Osteoblast (primary cell): Measurements from ENCODE around the gene PRR29. TPM values are rescaled to one million over a fixed set of nuclear protein-coding genes. Genes with fewer than 3 reads are reported as not detected.

Experiments used
- DNase-seq: peaks from one replicate; pipeline ENCODE4 v3.0.0; 2011; ENCODE audit warnings: low spot score, mixed read lengths; ENCODE audit not compliant: insufficient read length; ENCODE audit errors: missing footprints
- H2AFZ ChIP-seq: 2 replicates; pipeline ENCODE4 v1.6.0; 2011; ENCODE audit warnings: mild to moderate bottlenecking, low read length
- H3K27ac ChIP-seq: 2 replicates; pipeline ENCODE4 v1.5.1; 2011; ENCODE audit warnings: mild to moderate bottlenecking, low read depth, low read length, moderate library complexity
- H3K27me3 ChIP-seq: 2 replicates; pipeline ENCODE4 v1.6.0; 2012; ENCODE audit warnings: mild to moderate bottlenecking, control low read depth, inconsistent platforms, low read length, moderate library complexity; ENCODE audit not compliant: insufficient read depth
- H3K36me3 ChIP-seq: 2 replicates; pipeline ENCODE4 v1.5.1; 2011; ENCODE audit warnings: mild to moderate bottlenecking, low read length, control low read depth, moderate library complexity; ENCODE audit not compliant: insufficient read depth
- H3K4me1 ChIP-seq: 2 replicates; pipeline ENCODE4 v1.5.1; 2011; ENCODE audit warnings: mild to moderate bottlenecking, low read length, control low read depth, moderate library complexity; ENCODE audit not compliant: insufficient read depth
- H3K4me2 ChIP-seq: 2 replicates; pipeline ENCODE4 v1.6.0; 2011; ENCODE audit warnings: mild to moderate bottlenecking, low read length; ENCODE audit not compliant: insufficient read depth
- H3K4me3 ChIP-seq: fragments of 200-600 bp; sonication (generic); 3 replicates; pipeline ENCODE4 v1.5.1; 2012; ENCODE audit warnings: mild to moderate bottlenecking, low read length, inconsistent platforms; ENCODE audit not compliant: insufficient read depth
- H3K79me2 ChIP-seq: 2 replicates; pipeline ENCODE4 v1.6.0; 2012; ENCODE audit warnings: mild to moderate bottlenecking, low read length, control low read depth, inconsistent platforms; ENCODE audit not compliant: insufficient read depth
- H3K9me3 ChIP-seq: 2 replicates; pipeline ENCODE4 v1.5.1; 2011; ENCODE audit warnings: low read depth, low read length, control low read depth
- H4K20me1 ChIP-seq: 2 replicates; pipeline ENCODE4 v1.6.0; 2012; ENCODE audit warnings: mild to moderate bottlenecking, low read length, control low read depth; ENCODE audit not compliant: insufficient read depth
- CTCF ChIP-seq: IDR thresholded peaks from 2 replicates; pipeline ENCODE4 v1.5.1; 2011; ENCODE audit warnings: mild to moderate bottlenecking, low read depth, low read length, moderate library complexity; ENCODE audit errors: extremely low read depth
- total RNA-seq: library from RNA; depleted of rRNA; stranded (reverse); fragments of >200 nt; gene quantifications from 2 replicates; pipeline ENCODE4 v1.2.3, GENCODE V29; 2012

PRR29 gene
- total RNA-seq, 1 donor, result 0.36 TPM

- H4K20me1 ChIP-seq, result no peaks in the 10 kb centered on the region
- no peaks in the 10 kb centered on the region for H3K27me3 ChIP-seq
- no peak overlapping the region for H3K27ac ChIP-seq
- H3K9me3 ChIP-seq, result no peaks in the 10 kb centered on the region
- no peak for DNase-seq
- no peak overlapping the region for H3K4me2 ChIP-seq
- no peak overlapping the region for H3K4me3 ChIP-seq
- TF ChIP-seq CTCF, result no peak
- peaks cover 68% of the 10 kb centered on the region for H3K36me3 ChIP-seq
- no peaks in the 10 kb centered on the region for H3K4me1 ChIP-seq
- no peak overlapping the region for H2AFZ ChIP-seq
- no peaks in the 10 kb centered on the region for H3K79me2 ChIP-seq
These were observed 55.0 kb downstream of the PRR29 start for GRCh38 chr17:64053101-64053500.

Other genes with a start within 250 kb of the PRR29 start
- 69.0 and 77.1 TPM in 2 replicates for gene CCDC47, start 224.8 kb upstream of the PRR29 start, total RNA-seq
- gene DDX42, start 224.2 kb upstream of the PRR29 start, total RNA-seq, result 69.0 and 77.4 TPM in 2 replicates
- 34.0 and 36.5 TPM in 2 replicates for gene PSMC5, start 170.9 kb upstream of the PRR29 start, total RNA-seq
- 43.0 and 45.2 TPM in 2 replicates for gene FTSJ3, start 170.7 kb upstream of the PRR29 start, total RNA-seq
- gene SMARCD2, start 155.7 kb upstream of the PRR29 start, total RNA-seq, result 53.9 and 54.8 TPM in 2 replicates
- gene CSH2, start 124.7 kb upstream of the PRR29 start, total RNA-seq, result not detected in 2 replicates
- not detected in 2 replicates for gene GH2, start 116.4 kb upstream of the PRR29 start, total RNA-seq
- gene CSH1, start 101.8 kb upstream of the PRR29 start, total RNA-seq, result not detected in 2 replicates
- gene CSHL1, start 87.1 kb upstream of the PRR29 start, total RNA-seq, result not detected in 2 replicates
- gene GH1, start 79.5 kb upstream of the PRR29 start, total RNA-seq, result not detected in 2 replicates
- 0.36 and 0.59 TPM in 2 replicates for gene CD79B, start 66.0 kb upstream of the PRR29 start, total RNA-seq
- under 0.01 TPM in 1 of 2 replicates, not detected in the other for gene SCN4A, start 25.4 kb upstream of the PRR29 start, total RNA-seq
- 6.5 and 8.5 TPM in 2 replicates for gene ICAM2, start 22.3 kb downstream of the PRR29 start, total RNA-seq
- gene ERN1, start 131.8 kb downstream of the PRR29 start, total RNA-seq, result 12.1 and 12.7 TPM in 2 replicates